GM21619 (cell line): ENCODE measurements around the gene CLCNKB.

Experiments
- ATAC-seq: cut with Tn5 transposase; IDR thresholded peaks from one replicate; pipeline ENCODE4 v1.9.1; 2021; ENCODE audit not compliant: unreplicated experiment

The CLCNKB gene

DNA sequence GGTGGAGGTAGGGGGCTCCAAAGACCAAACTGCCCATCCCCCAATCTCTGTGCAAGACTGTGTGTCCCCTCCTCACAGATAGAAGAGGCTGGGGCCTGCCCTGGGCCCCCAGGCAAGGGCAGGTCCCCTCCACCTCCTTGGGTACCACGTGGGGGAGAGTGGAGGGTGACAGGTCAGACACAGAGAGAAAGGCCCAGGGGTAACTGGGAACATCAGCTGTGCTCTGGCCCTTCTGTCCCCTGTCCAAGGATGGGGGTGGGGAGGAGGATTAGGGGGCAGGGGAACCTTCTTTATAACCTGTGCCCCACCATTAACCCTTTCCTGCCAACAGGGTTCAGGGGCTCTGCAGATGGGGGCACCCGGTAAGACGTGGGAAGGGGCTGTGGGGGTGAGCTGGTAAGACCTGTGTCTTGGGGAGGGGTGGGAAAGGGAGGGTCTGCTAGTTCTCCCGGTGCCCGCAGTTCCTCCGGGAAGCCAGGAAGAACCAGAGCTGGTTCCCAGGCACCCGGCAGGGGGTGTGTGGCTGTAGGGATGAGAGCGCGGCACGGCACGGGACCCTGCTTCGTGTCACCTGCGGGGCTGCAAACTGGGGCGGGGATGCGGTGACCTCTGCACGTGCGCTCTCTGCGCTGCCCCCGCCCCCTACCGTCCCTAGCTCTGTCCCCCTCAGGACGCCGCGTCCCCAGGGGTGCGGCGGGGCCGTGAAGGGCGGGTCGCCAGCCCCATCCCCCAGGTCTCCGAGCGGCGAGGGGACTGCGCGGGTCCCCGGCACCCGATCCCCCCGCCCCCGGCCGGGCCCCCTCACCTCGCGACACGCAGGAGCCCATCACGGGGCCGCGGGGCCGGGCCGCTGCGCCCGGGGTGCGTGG, 29.3 kb downstream of the CLCNKB start:
- ATAC-seq, result no peak

DNA sequence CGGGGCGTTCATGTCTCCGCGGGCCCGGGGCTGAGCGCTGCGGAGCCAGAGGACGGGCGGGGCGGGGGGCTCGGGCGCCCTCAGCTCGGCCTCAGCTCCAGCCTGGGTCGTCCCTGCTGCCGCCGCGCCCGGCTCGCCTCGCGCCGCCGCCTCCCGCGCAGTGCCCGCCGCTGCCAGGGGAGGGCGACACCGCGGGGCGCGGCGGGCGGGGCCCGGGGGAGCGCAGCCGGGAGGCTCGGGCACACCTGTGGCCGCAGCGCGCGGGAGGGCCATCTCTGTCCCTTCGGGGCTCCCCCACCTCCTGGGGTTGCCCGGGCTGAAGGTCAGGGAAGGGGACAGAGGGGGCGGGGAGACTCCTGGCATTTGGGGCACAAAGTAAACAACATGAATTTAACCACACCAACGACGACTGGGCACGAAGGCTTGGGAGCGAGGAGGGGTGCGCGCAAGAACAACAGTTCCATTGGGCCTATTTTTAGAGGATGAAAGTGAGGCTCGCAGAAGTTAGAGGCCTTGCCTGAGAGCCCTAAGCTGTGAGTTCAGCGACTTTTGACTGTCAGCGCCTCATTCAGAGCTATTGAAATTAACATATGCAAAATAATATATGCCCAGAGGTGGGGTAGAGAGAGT, 30.0 kb downstream of the CLCNKB start, which contains the start of gene FAM131C:
TSS of gene FAM131C (minus strand) at position 162 of the 630 bp plus-strand sequence. CDS start 209 bp downstream, outside the sequence.
- no peak for ATAC-seq

DNA sequence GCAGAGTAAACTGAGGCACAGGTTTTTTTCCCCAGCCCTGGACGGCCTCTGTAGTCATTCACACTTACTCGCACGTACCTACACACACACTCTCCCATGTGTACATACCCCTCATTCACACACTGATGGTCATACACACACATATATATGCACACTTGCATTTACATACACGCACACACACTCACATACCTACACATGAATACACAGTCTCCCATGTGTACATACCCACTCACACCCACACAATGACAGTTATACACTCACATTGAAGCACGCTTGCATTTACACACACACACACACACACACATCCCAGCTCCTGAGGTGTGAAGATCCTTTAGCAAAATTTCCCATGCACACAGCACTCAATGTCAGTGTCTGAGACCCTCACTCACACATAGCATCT, 30.6 kb downstream of the CLCNKB start:
- ATAC-seq, result no peak

DNA sequence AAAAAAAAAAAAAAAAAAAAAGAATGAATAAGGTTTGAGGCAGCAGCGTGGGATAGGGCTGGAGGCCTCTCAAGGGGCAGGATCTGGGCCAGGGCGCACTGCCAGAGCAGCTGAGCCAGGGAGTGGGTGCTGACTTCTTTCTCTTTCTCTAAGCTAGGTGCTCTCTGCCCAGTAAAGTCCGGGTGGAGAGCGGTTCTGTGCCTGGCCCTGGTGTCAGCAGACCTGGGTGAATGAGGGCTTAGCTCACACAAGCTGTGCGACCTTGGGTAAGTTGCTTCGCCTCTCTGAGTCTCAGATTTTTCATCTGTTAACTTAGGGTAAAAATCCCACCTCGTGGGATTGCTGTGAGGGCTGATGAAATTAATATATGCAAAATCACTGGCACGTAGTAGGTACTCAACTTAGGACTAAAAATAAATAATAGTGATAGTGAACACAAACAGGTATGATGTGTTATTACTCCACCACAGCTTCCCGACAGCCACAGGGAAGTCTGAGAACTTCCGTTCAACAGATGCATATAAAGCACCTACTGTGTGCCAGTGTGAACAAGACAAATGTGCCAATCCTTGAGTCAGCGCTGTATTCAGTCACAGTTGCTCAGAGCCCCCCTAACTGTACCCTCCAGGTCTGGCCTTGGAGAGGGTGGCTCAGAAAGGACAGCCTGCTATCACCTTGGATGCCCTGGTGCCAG, 31.9 kb downstream of the CLCNKB start:
- no peak for ATAC-seq

DNA sequence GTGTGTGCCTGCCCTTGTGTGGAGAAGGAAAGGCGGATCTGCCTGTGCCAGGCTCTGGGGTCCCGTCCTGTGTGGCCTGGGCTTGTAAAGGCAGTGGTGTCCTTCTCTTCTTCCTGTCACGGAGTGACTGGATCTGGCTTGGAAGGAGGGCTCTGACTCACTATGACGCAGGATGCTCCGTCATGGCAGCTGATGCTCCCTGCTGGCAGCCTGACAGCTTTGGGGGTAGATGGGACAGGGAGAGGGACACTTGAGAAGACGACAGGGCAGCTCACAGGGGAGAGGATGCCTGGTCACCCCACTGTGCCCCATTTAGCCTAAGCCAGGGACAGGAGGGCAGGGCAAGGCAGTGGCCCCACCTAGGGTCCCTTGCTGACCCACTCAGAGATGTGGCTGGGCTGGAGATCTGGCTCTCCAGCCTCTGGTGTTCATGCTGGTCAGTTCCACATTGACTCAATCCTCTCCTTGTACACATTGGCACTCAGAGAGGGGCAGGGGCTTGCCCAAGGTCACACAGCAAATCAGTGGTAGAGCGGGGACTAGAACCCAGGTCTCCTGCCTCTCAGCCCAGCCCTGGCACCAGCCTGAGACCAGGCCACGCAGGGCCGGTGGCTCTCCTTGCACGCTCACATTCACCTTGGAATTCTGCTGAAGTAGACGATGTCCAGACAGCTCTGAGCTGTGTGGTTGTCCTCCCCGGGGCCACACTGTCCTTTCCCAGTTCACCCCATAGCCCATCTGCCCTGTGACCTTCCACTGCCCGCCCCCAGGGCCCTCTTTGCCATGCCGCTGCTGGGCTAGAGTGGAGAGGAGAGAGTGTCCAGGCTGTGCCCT, 32.7 kb downstream of the CLCNKB start:
- ATAC-seq, result no peak

DNA sequence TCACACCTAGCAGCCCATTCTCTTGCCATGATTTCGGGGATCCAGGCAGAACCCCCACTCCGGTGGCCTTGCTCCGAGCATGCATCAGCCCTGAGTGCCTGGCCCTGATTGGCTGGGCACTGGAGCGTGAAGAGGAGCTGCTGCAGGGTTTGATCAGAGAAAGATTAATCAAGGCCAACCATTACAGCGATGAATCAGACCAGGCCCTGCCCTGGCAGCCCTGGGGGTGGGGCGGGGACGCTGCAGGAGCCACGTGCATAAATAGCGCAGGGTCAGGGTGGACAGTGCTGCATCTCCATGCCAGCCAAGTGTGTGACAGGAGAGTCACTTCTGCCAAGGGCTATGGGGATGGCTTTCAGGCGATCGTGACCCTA, 33.3 kb downstream of the CLCNKB start:
- ATAC-seq, result no peak

DNA sequence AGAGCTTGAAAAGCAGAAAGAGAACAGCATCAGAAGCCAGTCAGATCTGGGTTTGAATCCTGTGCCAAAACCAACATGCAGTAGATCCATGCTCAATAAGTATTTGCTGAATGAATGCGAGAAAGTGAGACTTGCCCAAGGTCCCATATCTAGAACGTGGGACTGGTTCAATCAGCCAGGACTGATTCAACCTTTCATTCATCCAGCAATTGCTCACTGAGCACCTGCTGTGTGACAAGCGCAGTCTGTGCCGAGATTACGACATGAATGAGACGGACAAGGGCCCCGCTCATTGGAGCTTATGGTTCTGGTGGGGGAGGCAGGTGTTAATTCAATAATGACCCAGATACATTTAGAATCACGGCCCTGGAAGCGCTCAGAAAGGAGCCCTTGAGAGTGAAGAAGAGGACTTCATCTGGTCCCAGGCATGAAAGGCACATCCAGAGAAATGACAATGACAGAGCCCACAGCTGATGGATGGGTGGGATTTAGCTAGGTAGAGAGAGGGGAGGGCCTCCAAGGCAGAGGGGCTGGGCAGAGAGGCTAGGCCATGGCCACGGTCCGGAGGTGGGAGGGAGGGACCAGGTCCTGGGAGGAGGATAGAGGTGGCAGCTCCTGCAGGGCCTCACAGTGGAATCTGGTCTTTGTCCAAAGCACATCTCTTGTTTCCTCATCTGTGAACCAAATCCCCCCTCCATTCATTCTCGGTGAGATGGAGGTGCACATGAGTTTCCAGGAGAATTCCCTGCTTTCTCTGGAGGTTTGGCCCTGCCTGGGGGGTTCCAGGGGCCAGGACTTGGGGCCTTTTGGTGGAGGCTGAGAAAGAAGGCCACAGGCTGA, 34.0 kb downstream of the CLCNKB start:
- ATAC-seq, result no peak

DNA sequence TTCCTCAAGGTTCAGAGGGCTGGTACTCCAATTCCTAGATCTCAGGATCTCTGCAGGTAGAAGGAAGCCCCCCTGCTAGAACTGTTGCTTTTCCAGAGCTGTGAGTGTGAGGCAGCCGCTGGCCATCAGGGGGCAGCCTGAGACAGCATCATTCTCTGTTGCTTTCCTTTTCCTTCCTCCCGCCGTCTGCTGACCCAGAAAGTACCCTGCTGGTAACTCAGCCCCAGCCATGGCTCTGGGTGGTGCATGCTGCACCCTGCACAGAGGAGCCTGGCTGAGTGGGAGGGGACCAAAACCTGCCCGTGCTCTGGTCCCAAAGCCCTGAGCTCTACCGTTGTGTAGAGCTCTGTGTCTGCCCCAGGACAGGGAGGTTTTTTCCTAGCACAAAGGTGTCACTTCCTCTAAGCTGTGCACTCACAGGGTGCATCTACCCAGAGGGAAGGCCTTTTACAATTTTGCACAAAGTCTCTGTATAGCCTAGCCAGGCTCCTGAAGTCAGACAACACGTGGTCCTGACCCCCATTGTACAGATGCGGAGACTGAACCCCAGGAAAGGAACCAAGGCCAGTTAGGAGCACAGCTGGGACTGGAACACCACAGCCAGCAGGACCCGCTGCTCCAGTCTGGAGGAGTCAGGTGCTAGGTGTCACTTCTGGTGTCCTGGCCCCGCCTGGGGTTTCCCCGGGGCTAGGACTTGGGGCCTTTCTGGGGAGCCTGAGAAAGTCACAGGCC, 35.5 kb downstream of the CLCNKB start:
- ATAC-seq, result no peak

DNA sequence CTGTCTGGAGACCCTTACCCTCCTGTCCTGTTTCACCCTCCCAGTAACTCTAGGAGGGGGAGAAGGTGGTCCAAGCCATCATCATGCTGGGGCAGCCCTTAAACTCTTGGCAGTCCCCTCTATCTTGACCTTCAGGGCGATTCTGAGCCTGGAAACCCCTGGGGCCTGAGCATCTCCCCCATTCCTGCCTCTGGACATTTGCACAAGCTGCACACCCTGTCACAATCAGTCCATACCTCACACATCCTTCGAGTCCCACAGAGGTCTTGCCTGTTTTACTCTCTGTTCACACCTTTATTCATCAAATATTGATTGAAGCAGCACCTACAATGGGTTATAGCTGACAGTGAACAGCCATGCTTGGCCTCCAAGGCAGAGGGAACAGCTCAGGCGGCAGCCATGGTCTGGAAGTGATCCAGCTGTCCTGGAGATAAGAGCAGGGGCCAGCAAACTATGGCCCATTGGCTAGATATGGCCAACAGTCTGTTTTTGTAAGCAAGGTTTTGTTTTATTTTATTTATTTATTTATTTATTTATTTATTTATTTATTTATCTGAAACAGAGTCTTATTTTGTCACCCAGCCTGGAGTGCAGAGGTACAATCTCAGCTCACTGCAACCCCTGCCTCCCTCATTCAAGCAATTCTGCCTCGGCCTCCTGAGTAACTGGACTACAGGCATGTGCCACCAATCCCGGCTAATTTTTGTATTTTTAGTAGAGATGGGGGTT, 37.0 kb downstream of the CLCNKB start:
- no peak for ATAC-seq

DNA sequence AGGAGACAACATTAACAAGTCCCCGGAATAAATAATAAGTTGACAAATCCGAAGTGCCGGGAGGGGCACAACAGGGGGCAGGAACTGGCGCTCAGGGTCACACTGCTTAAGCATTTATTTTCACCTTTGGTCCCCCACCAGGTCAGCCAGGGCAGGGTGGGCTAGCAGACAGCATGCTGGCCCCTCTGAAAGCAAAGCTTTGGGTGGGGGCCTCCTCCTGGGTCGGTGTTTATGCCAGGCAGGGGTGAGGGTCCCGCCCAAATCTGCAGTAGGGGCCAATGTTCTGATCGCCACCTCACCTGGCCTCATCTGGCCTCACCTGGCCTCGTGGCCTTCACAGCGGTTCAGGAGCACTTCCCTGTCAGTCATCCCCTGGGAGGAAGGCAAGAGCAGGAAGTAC, 38.1 kb downstream of the CLCNKB start:
- ATAC-seq, result no peak

DNA sequence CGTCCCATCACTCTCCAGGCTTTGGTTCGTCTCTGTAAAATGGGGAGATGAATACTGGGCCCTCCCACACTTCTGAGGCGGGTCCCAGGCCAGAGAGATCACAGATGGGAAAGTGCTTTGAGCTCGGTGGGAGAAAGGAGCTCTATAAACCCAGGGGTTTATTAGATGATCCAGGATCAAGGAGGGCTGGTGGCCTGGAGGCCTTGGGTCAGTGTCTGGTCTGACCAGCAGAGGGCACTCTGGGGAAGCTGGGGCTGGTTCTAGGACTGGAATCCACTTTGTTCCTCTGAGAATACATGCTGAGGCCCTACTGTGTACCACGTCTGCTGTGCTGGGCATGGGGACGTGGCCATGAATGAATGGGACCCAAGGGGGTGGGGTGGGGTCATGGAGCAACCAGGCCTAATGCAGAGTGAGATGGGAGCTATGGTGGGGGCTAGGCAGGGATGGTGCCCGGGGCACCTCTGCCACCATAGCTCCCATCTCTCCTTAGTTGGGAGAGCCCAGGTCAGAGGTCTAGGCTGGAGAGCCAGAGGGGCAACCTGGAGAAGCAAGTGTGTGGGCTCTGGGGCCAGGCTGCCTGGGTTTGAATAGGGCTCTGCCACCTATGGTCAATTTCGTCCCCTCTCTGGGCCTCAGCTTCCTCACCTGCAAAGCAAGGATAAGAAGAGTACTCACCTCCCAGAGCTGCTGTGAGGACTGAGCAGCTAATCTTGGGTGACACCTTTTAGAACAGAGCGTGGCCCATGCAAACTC, 38.9 kb downstream of the CLCNKB start:
- ATAC-seq, result no peak

DNA sequence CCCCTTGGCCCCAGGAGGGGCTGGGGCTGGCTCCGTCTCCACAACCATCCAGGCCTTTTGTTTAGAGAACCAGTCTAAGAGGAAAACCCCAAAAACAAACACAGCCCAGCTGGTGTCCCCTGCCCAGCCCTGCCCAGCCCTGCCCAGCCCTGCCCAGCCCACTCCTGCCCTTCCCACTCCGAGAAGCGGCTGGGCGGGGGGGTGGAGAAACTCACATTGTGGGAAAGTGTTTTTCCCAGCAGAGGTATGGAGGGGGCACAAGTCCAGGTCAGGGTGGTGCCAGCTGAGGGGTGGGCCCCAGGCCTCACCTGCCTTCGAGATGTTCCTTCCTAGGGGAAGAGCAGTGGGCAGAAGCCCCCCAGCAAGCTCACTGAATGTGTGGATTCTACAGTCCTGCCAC, 39.9 kb downstream of the CLCNKB start:
- ATAC-seq, result no peak

DNA sequence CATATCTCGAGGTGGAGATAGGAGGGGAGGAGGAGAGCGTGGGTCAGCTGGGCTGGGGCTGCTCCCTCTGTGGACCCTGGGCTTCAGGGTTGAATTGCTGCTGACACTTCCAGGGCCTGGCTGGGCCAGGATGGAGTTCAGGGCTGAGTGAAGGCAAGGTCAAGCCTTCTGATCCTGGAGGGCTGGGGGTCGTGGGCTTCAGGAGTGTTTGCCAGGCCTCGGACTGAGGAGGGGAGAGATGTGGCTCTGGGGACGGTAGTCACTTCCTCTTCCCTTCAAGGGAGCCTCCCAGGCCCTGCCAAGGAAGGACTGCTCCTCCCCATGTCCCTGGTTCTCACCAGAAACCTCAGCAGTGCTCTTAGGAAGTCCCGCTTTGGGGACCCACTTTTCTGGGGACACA, 41.9 kb downstream of the CLCNKB start:
- ATAC-seq, result no peak

DNA sequence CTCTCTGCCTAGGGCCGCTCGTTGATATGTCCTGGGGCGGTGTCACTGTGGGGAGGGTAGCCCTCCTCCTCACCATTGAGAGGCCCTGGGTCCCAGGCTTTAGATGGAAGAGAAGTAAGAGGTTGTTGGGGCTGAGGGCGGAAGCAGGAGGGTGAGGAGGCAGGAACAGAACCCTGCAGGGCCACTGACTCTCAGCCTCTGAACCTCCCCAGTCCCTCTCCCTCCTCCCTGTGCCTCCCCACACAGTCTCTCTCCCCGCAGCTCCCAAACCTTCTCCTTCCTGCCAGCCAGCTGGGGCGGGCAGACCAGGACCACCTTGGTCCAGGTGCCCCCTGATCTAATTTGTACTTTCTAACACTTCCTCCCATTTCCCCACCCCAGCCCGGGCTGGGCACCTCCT, 44.2 kb downstream of the CLCNKB start:
- ATAC-seq, result no peak

DNA sequence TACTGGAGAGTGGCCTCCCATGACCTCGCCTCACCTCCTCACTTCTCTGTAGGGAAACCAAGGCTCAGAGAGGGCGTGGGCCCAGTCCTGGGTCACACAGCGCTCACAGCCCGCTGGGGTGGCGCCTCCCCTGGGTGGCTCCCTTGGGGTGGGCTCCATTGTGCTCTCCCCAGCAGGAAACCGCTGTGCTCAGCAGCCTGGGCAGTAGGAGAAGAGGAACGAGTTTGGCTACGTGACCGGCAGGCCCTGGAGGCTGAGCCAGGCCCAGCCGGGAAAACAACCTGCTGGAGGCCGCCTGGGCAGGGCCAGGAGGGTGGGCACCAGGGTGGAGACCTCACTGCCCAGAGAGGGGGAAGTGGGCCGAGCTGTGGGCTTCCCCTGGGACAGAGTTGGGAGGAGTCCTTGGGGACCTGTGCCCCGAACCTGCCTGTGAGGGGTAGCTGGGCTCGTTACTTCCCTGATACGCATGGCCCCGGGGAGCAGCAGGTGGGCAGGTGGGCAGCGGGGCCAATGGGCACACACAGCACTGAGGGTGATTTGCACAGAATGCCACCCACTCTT, 44.8 kb downstream of the CLCNKB start:
- no peak for ATAC-seq

DNA sequence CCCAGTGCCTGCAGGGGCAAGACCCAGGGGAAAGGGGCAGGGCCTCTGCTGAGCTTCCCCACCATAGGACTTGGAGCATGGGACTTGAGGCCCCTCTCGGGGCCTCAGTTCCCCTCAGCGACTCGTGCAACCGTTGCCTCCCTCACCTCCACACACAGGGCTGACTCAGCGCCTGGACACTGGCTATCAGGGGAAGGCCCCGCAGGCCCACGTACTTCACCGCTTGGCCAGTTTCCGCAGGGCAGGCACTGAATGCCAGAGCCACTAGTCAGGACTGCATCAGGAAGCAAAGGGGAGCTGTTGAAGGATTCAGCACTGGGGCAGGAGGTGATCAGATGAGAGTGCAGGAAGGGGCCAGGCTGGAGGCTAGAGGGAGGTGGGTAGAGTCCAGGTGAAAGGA, 45.4 kb downstream of the CLCNKB start:
- no peak for ATAC-seq

DNA sequence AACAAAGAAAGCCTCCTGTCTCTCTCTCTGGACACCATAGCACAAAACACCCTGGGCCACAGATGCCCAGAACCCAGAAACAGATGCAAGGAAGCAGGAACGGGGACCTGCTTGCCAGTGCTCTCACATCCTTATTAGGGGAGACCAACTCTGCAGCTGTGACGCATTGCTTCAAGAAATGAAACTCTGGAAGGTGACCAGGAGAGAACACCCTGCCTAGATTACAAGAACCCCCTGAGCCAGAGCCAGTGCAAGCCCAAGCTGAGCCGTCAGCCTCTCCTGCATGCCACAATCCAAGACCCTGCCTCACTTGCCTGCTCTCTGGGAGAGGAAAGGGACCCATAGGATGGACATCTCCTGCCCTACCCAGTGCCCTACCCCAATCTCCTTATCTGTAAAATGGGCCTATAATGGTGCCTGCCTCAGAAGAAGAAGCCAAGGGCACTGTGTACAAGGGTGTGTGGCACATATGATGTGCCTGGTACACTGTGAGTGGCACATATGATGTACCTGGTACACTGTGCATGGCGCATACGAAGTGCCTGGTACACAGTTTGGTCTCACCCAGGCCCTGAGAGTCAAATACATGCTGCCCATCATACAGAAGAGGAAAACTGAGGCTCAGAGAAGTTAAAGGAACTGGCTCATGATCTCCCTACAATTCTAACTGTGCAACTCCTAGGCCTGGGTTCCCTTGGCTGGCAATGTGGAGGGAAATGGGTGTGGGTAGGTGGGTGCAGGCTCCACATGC, 46.7 kb downstream of the CLCNKB start:
- no peak for ATAC-seq
